M059J (cell line): ENCODE data around the gene CCRL2. TPM values are rescaled to one million over a fixed set of nuclear protein-coding genes. Genes with fewer than 3 reads are reported as not detected.
"Not testable (repeated sequence)": the region's sequence is repeated elsewhere in the genome, so short reads cannot be mapped to it uniquely, and the experiment has no call there.

Experiments used
- DNase-seq: peaks from one replicate; pipeline ENCODE4 v3.0.0-alpha.2; 2012; ENCODE audit warnings: low read depth
- total RNA-seq: library from RNA; depleted of rRNA; stranded (reverse); fragments of >200 nt; shearing (Covaris generic); gene quantifications from 2 replicates; pipeline ENCODE4 v1.2.3, GENCODE V29; 2014

CCRL2 gene
- total RNA-seq, 1 experiment from 2014 or later: 1.0 TPM

DNA sequence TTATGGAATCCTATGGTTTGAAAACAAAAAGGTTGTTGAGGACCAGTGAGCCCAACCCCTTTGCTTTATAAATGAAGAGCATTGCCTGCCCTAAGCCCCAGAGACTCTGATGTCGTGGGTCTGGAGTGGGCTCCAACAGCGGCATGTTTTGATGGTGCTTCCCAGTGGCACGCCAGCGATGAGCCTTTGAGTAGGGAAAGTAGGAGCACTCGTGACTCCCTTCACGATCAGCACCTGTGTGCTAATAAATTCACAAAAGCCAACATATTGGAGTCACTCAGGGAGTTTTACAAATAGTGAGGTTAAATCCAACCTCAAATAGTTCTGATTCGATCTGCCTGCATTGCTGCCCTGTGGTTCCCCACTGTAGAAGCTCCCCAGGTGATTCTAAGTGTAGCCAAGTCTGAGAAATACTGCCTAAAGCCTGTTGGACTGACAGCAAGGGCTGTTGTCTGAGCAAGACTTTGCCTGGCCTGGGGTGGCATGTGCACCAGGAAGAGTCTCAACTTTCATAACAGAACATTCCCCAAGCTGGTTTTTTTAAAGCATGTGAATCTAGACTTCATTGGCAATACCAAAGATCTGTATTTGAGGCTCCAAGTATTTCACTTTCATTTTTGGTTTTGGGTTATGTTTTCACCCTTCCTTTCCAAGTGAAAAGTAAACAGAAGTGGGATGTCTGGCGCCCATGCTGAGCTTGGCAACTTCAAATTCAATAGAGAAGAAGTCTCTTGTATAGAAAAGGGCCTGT lies 26.4 kb upstream of the CCRL2 start:
- peak; percentile 32 for DNase-seq

- no peak for DNase-seq
Observed at GRCh38 chr3:46381625-46382024, 25.4 kb upstream of the CCRL2 start.

DNA sequence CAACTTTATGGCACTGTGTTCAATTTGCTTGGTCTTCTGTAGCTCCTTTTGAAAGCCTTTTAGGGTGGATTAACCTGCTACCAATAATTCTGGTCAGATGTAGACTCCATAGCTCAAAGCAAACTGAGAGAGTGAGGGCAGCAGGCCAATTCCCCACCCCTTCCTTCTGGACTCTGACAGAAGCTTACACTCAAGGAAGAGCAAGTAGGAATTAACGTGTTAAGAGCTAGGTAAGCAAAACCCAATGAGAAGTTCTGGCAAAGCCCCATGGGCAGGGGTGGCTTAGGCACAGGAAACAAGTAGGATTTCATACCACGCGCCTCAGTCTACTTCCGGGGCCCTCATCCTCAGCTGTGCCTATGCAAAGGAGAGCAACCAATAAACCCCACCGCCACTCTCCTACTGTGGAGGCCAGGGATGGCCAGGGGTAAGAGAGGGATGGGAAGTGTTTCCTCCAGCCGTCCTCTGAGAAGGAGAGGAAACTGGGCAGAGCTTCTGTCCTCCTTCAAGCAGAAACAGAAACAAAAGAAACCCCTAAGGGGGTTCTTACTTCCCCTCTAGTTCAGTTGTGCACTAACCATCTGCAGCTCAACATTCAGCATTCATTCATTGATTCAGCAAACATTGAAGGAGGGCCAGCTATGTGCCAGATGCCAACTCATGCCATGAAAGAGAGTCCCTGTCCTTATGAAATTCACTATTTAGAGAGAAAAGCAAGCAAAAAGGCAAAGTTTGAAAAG lies 23.7 kb upstream of the CCRL2 start:
- no peak for DNase-seq

DNA sequence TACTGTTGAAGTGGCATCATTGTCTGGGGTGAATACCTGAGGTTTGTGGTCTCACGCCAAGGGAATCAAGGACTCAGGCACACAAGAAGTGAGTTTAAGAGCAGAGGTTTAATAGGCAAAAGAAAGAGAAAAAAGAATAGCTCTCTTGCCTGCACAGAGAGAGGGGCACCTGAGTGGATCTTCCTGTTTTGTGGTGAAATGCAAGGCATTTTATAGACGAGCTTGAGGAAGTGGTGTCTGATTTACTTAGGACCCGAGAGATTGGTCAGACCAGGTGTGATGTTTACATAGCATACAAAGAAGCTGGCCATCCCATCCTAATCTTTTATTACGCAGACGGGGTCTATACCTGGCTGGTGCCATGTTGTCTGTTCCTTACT lies 23.1 kb upstream of the CCRL2 start:
- DNase-seq: no peak

DNA sequence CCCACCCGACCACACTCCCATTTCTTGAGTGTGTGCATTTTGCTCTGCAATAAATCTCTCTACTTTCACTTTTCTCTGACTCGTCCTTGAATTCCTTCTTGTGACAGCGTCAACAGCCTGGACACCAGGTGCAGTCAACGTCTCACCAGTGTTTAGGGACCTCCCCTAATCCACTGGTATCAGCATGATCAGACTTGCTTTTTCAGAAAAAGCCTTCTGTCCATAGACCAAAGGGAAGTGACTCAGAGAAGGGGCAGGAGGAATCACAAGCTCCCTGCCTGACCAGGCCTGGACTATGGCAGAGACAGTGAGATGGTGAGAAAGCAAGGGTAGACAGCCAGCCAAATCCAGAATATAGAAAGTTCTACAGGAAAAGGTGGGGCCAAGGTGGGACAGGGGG lies 20.9 kb upstream of the CCRL2 start:
- peak; percentile 86 for DNase-seq

- DNase-seq: not testable (repeated sequence)
Observed at GRCh38 chr3:46388847-46389246, 18.2 kb upstream of the CCRL2 start.

- no peak for DNase-seq
Observed at GRCh38 chr3:46389306-46389705, 17.8 kb upstream of the CCRL2 start.

DNA sequence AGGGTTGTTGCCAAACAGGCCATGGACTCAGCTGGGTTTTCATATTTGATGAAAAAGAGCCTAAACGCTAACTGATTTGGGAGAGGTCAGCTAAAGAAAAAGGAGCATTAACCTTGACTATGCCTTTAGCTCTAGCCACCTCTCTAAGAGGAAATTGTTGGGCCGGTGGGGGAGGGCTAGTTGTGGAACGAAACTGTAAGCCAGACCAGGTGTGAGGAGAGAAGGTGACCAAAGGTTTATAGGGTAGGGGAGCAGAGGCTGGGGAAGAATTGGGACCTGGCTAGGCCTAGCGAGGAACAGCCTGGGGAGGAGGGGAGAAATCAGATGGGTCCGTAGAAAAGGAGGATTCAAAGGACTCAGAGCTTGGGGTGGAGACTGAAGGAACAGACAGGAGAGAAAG lies 15.5 kb upstream of the CCRL2 start:
- DNase-seq: not testable (repeated sequence)

DNA sequence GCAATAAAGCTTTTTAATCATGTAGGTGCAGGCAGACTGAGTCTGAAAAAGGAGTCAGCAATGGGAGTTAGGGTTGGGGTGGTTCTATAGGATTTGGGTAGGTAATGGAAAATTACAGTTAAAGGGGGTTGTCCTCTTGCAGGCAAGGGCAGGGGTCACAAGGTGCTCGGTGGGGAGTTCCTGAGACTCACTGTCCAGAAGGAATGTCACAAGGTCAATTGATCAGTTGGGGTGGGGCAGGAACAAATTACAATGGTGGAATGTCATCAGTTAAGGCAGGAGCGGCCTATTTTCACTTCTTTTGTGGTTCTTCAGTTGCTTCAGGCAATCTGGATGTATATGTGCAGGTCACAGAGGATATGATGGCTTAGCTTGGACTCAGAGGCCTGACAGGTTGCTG lies 14.0 kb upstream of the CCRL2 start:
- DNase-seq: no peak

DNA sequence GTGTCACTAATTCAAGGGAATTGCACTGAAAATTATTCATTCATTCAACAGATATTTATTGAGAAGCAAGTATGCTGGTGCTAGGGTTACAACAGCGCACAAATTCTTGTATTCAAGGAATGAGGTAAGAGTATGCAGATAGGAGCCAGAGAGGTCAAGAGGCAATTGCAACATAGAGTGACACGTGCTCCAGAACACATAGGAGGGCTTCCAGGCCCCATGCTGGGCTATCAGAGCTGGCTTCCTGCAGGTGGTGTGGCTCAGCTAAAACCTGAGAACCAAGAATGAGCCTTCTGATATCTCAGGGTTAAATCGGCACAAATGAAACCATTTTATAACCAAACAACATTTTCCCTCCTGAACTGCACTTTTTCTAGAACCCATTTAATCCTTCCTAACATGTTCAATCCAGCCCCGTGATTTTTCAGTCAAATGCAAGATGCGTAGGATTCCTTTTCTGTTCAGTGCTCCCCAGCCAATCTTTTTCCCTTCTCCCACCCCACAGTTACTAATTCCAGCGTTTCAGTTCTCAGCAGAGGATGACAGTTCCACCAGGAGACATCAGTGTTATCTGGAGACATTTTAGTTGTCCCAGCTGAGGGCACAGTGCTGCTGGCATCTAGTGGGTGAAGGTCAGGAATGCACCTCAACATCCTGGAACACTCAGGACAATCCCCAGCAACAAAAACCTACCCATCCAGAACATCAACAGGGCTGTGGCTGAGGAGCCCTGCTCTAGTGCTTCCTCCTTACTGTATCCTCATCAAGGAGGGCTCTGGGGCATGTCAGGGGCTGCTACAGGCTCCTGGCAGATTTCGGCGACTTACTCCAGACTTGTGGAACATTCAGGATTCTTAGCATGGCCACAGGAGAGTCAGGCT lies 13.3 kb upstream of the CCRL2 start:
- DNase-seq: no peak

- DNase-seq: no peak
Observed at GRCh38 chr3:46395210-46395661, 11.8 kb upstream of the CCRL2 start.

DNA sequence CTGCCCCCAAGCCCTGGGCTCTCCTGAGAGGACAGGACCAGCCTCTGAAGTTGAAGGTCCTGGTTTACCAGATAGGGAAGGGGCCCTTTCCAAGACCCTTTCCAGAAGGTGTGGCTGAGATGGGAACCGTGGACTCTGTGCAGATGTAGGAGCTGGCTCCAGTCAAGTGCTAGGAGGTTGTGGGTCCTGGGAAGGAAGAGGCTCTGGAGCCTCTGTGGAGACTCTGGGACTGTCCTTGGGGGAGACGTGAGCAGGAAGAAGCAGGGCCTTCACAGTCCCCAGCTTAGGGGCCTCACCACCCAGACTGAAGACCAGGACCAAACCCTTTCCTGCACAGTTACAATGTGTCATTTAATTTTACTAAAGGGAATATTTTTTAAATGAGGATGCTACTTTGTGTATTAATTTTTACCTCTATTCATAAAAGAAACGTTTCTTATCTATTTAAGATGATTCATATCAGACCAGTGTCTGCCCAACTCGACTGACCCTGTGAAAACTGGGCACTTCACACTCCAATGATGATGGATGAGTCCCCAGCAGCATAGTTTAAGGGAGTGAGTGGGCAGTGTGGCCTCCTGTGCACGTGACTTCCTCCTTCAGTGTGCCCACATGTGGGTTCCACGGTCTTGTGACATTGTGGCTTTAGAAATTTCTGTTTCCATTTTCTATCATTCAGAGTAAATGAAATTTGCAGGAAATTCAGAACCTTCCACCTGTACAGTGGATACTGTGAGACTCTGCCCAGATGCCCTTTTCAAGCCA lies 11.1 kb upstream of the CCRL2 start:
- DNase-seq: peak; percentile 45

- DNase-seq: no peak
Observed at GRCh38 chr3:46397111-46397510, 9.9 kb upstream of the CCRL2 start.

GRCh38 chr3:46398186-46398955 lies 8.7 kb upstream of the CCRL2 start:
- no peak for DNase-seq

- no peak for DNase-seq
Observed at GRCh38 chr3:46399098-46399497, 8.0 kb upstream of the CCRL2 start.

GRCh38 chr3:46399557-46399956 lies 7.5 kb upstream of the CCRL2 start:
- peak; percentile 53 for DNase-seq

GRCh38 chr3:46400000-46400734 lies 6.9 kb upstream of the CCRL2 start:
- DNase-seq: peak; percentile 81

DNA sequence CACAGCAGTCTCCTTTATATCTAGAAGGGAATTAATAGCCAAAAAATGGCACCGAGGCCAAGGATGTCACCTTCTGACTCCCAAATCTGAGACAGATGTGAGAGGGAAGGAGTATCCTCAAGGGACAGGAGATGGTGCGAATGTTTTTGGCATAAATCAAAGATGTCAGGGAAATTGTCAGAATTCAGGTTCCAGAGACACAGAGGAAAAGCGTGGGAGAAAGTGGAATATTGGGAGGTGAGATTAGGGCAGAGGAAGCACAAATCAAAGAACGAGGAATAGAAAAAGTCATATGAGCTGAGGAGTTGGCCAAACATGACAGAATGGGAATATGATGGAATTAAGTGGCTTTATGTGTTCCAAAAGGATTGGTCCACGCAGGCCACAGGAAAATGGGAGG lies 6.2 kb upstream of the CCRL2 start:
- no peak for DNase-seq

DNA sequence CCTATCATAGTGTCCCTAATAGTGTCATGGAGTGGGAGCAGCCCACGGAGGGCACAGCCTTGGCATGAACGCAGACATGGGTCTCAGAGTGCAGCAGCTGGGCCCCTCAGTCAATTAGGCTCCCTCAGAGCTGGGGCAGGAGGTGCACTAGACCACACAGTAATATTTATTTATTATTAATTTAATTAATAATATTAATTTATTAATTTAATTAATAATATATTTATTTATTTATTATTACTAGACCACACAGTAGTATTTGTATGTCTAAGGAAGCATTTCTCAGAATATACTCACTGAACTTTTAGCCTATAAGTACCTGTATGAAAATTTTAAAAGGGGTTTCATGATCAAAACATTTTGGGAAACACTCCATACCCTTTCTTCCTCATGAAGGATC lies 5.5 kb upstream of the CCRL2 start:
- DNase-seq: no peak

DNA sequence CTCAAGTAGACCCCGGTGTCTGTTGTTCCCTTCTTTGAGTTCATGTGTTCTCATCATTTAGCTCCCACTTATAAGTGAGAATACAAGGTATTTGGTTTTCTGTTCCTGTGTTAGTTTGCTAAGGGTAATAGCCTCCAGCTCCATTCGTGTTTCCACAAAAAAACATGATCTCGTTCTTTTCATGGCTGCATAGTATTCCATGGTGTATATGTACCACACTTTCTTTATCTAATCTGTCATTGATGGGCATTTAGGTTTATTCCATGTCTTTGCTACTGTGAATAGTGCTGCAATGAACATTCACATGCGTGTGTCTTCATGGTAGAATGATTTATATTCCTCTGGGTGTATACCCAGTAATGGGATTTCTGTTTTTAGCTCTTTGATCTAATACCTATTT lies 4.2 kb upstream of the CCRL2 start:
- not testable (repeated sequence) for DNase-seq
